H1 (cell line): ENCODE measurements around the gene PARK7. TPM values are rescaled to one million over a fixed set of nuclear protein-coding genes. Genes with fewer than 3 reads are reported as not detected.

Experiments
- CTCF ChIA-PET: fragments of 300-600 bp; sonication (Branson Sonifier 250); formaldehyde crosslinking; loops from one replicate; lab custom pipeline; 2021; ENCODE audit not compliant: partially characterized antibody; lab: Charles Lee
- POLR2A ChIA-PET: fragments of 300-600 bp; sonication (Branson Sonifier 250); formaldehyde crosslinking; loops from one replicate; lab custom pipeline; 2021; ENCODE audit warnings: inconsistent platforms; ENCODE audit not compliant: partially characterized antibody; lab: Charles Lee
- DNase-seq, 2 experiments: peaks; one replicate each; pipeline versions ENCODE4 v3.0.0 to v3.0.0-alpha.2; 2010 to 2022; ENCODE audit warnings: low spot score in 2 of 2, low read depth in 1 of 2, mixed read lengths in 1 of 2
- FAIRE-seq: peaks from 2 replicates; lab custom pipeline; 2011; peaks lifted over from hg19 to GRCh38; lab: Jason Lieb, UNC
- H2AFZ ChIP-seq: 2 replicates; pipeline ENCODE4 v1.8.1; 2012; ENCODE audit warnings: low read length, inconsistent platforms
- H2AK5ac ChIP-seq: 2 replicates; pipeline ENCODE4 v1.6.1; 2013; ENCODE audit warnings: low read depth, low read length
- H2BK120ac ChIP-seq: replicated peaks from 2 replicates; pipeline ENCODE3; 2013; ENCODE audit warnings: low read depth, low read length, inconsistent platforms
- H2BK12ac ChIP-seq: 2 replicates; pipeline ENCODE4 v1.6.1; 2013; ENCODE audit warnings: low read depth, low read length
- H2BK15ac ChIP-seq: 2 replicates; pipeline ENCODE4 v1.6.1; 2013; ENCODE audit warnings: low read length
- H2BK20ac ChIP-seq: 2 replicates; pipeline ENCODE4 v1.6.1; 2013; ENCODE audit warnings: low read length
- H2BK5ac ChIP-seq: 2 replicates; pipeline ENCODE4 v1.6.1; 2013; ENCODE audit warnings: low read depth, low read length
- H3K14ac ChIP-seq: 2 replicates; pipeline ENCODE4 v1.6.1; 2013; ENCODE audit warnings: inconsistent platforms; ENCODE audit not compliant: insufficient read length
- H3K18ac ChIP-seq: 2 replicates; pipeline ENCODE4 v1.6.1; 2013; ENCODE audit warnings: low read length; ENCODE audit errors: extremely low read depth
- H3K23ac ChIP-seq: 2 replicates; pipeline ENCODE4 v1.6.1; 2013; ENCODE audit warnings: inconsistent platforms; ENCODE audit not compliant: insufficient read length
- H3K23me2 ChIP-seq: 2 replicates; pipeline ENCODE4 v1.6.1; 2013; ENCODE audit warnings: low read depth, low read length
- H3K27ac ChIP-seq: 2 replicates; pipeline ENCODE4 v1.6.1; 2011; ENCODE audit warnings: low read depth, low read length, inconsistent platforms
- H3K27me3 ChIP-seq, 4 experiments: replicated peaks in 1 of 4; 1 replicate in 1 of 4; 2 replicates in 3 of 4; pipeline versions ENCODE4 v1.6.1 to v1.8.1; 2011 to 2013; ENCODE audit warnings: low read length in 3 of 4, mild to moderate bottlenecking in 3 of 4, inconsistent platforms in 2 of 4, mixed read lengths in 2 of 4, moderate library complexity in 1 of 4; ENCODE audit not compliant: control insufficient read depth in 3 of 4, insufficient read depth in 3 of 4; ENCODE audit errors: extremely low read depth in 1 of 4
- H3K36me3 ChIP-seq, 4 experiments: 2 replicates each; pipeline versions ENCODE4 v1.6.1 to v1.8.1; 2011 to 2013; ENCODE audit warnings: mild to moderate bottlenecking in 4 of 4, low read length in 3 of 4, moderate library complexity in 2 of 4, control low read depth in 1 of 4, inconsistent platforms in 1 of 4; ENCODE audit not compliant: insufficient read depth in 4 of 4, control insufficient read depth in 2 of 4
- H3K4ac ChIP-seq: replicated peaks from 2 replicates; pipeline ENCODE3; 2013; ENCODE audit warnings: low read length, low read depth, mixed read lengths, inconsistent platforms; ENCODE audit not compliant: insufficient read length
- H3K4me1 ChIP-seq, 4 experiments: replicated peaks in 1 of 4; 1 replicate in 1 of 4; 2 replicates in 3 of 4; pipeline versions ENCODE4 v1.6.1 to v1.8.1; 2011 to 2013; ENCODE audit warnings: low read length in 3 of 4, inconsistent platforms in 2 of 4, mixed read lengths in 1 of 4; ENCODE audit not compliant: insufficient read depth in 4 of 4, control insufficient read depth in 3 of 4
- H3K4me2 ChIP-seq, 2 experiments: 2 replicates each; pipeline versions ENCODE4 v1.6.1 to v1.8.1; 2011 to 2013; ENCODE audit warnings: low read depth in 2 of 2, low read length in 2 of 2, control low read depth in 1 of 2, inconsistent platforms in 1 of 2, mild to moderate bottlenecking in 1 of 2; ENCODE audit not compliant: insufficient read depth in 1 of 2
- H3K4me3 ChIP-seq, 4 experiments: fragments of 200-600, 300-600 bp in 1 of 4; sonication (generic), shearing (Covaris generic), sonication (Bioruptor Twin) in 1 of 4; 2 replicates each; pipeline versions ENCODE4 v1.5.1 to v1.8.1; 2011 to 2016; ENCODE audit warnings: low read length in 4 of 4, low read depth in 3 of 4, control low read depth in 2 of 4, inconsistent platforms in 2 of 4, mild to moderate bottlenecking in 2 of 4, mixed read lengths in 1 of 4, moderate library complexity in 1 of 4; ENCODE audit not compliant: insufficient read depth in 2 of 4; ENCODE audit errors: extremely low read depth in 1 of 4
- H3K56ac ChIP-seq: replicated peaks from 2 replicates; pipeline ENCODE3; 2013; ENCODE audit warnings: low read depth, mild to moderate bottlenecking, mixed read lengths, low read length, inconsistent platforms; ENCODE audit not compliant: insufficient read length
- H3K79me1 ChIP-seq: 2 replicates; pipeline ENCODE4 v1.6.1; 2013; ENCODE audit warnings: low read depth, low read length, control low read depth
- H3K79me2 ChIP-seq, 2 experiments: 2 replicates each; pipeline versions ENCODE4 v1.6.1 to v1.8.1; 2012 to 2013; ENCODE audit warnings: low read length in 2 of 2, mild to moderate bottlenecking in 2 of 2, inconsistent platforms in 1 of 2; ENCODE audit not compliant: insufficient read depth in 2 of 2, control insufficient read depth in 1 of 2
- H3K9ac ChIP-seq, 4 experiments: replicated peaks in 1 of 4; 1 replicate in 1 of 4; 2 replicates in 3 of 4; pipeline versions ENCODE4 v1.6.1 to v1.8.1; 2011 to 2013; ENCODE audit warnings: low read depth in 3 of 4, low read length in 3 of 4, control low read depth in 2 of 4, mild to moderate bottlenecking in 2 of 4, moderate library complexity in 2 of 4, inconsistent platforms in 1 of 4; ENCODE audit errors: extremely low read depth in 1 of 4
- H3K9me3 ChIP-seq, 2 experiments: 2 replicates each; pipeline versions ENCODE4 v1.6.1 to v1.8.1; 2012 to 2013; ENCODE audit warnings: mild to moderate bottlenecking in 2 of 2, moderate library complexity in 2 of 2, control low read depth in 1 of 2, inconsistent platforms in 1 of 2, low read depth in 1 of 2, low read length in 1 of 2, mixed read lengths in 1 of 2; ENCODE audit not compliant: insufficient read depth in 2 of 2
- H4K20me1 ChIP-seq, 2 experiments: replicated peaks in 1 of 2; 2 replicates each; pipeline versions ENCODE3 to v1.8.1; 2011 to 2013; ENCODE audit warnings: inconsistent platforms in 2 of 2, low read length in 2 of 2, mild to moderate bottlenecking in 1 of 2; ENCODE audit not compliant: insufficient read depth in 2 of 2, control insufficient read depth in 1 of 2
- H4K5ac ChIP-seq: 2 replicates; pipeline ENCODE4 v1.6.1; 2013; ENCODE audit warnings: low read length, low read depth, mixed read lengths, inconsistent platforms; ENCODE audit not compliant: insufficient read length
- H4K8ac ChIP-seq: 2 replicates; pipeline ENCODE4 v1.8.0; 2013; ENCODE audit warnings: mild to moderate bottlenecking, moderate library complexity, low read length, inconsistent platforms; ENCODE audit not compliant: insufficient read depth; ENCODE audit errors: extremely low read depth
- H4K91ac ChIP-seq: replicated peaks from 2 replicates; pipeline ENCODE3; 2013; ENCODE audit warnings: low read length, mixed read lengths, inconsistent platforms; ENCODE audit not compliant: insufficient read length
- ASH2L ChIP-seq: fragments of 200-600, 300-600 bp; sonication (generic); IDR thresholded peaks from one replicate; pipeline ENCODE4 v1.7.1; 2017; ENCODE audit warnings: low read length
- CTBP2 ChIP-seq: IDR thresholded peaks from 2 replicates; pipeline ENCODE4 v1.7.0; 2011; ENCODE audit warnings: borderline replicate concordance, mild to moderate bottlenecking, moderate library complexity, mixed read lengths, low read length; ENCODE audit not compliant: insufficient read depth, insufficient read length
- FOSL1 ChIP-seq: IDR thresholded peaks from 2 replicates; pipeline ENCODE4 v1.6.1; 2011; ENCODE audit warnings: mild to moderate bottlenecking, low read depth, low read length, moderate library complexity; ENCODE audit not compliant: insufficient read depth
- HDAC6 ChIP-seq: IDR thresholded peaks from one replicate; pipeline ENCODE4 v1.7.1; 2012; ENCODE audit warnings: low read depth, mild to moderate bottlenecking, inconsistent platforms, low read length, moderate library complexity
- JUND ChIP-seq: IDR thresholded peaks from 2 replicates; pipeline ENCODE4 v1.6.1; 2011; ENCODE audit warnings: mild to moderate bottlenecking, improper control_type of control experiment, low read length
- NANOG ChIP-seq: IDR thresholded peaks from 2 replicates; pipeline ENCODE4 v1.6.1; 2011; ENCODE audit warnings: low read length, low read depth, mild to moderate bottlenecking, inconsistent platforms; ENCODE audit not compliant: insufficient read depth, poor library complexity, severe bottlenecking
- RXRA ChIP-seq: IDR thresholded peaks from 2 replicates; pipeline ENCODE4 v1.6.1; 2011; ENCODE audit warnings: low read depth, mild to moderate bottlenecking, low read length, moderate library complexity; ENCODE audit not compliant: insufficient read depth
- SIN3A ChIP-seq, 2 experiments: IDR thresholded peaks in 1 of 2; conservative IDR thresholded peaks in 1 of 2; 2 replicates each; pipeline ENCODE4 v1.6.1; 2011 to 2012; ENCODE audit warnings: low read length in 2 of 2, improper control_type of control experiment in 1 of 2, low read depth in 1 of 2, mild to moderate bottlenecking in 1 of 2
- SIRT6 ChIP-seq: IDR thresholded peaks from one replicate; pipeline ENCODE4 v1.7.1; 2012; ENCODE audit warnings: low read length, inconsistent platforms
- TBP ChIP-seq: IDR thresholded peaks from 2 replicates; pipeline ENCODE4 v1.6.1; 2011; ENCODE audit warnings: low read depth, low read length, improper control_type of control experiment
- WGBS, 2 experiments: shearing (Covaris generic) in 1 of 2; methylation state at CpG; one replicate each; pipeline versions ENCODE4 v1.1.6 to v1.1.7; 2013 to 2015; ENCODE audit warnings: low lambda C conversion rate in 2 of 2, mixed read lengths in 2 of 2, inconsistent platforms in 1 of 2, low coverage in 1 of 2, missing lambda C conversion rate in 1 of 2; ENCODE audit not compliant: insufficient replicate concordance in 2 of 2, insufficient coverage in 1 of 2, insufficient read length in 1 of 2; ENCODE audit errors: extremely low coverage in 1 of 2, missing lambda C conversion rate in 1 of 2; 5-methylcytosine and 5-hydroxymethylcytosine counted together
- polyA plus RNA-seq, 7 experiments: library from polyadenylated mRNA; depleted of rRNA in 3 of 7; stranded (reverse) in 5 of 7; unstranded in 2 of 7; fragments of >200 nt in 5 of 7; fragments of 200-250 nt in 2 of 7; gene quantifications; 1 replicate in 5 of 7; 2 replicates in 1 of 7; 4 replicates in 1 of 7; pipeline versions ENCODE4 v1.2.1 to v1.2.3, GENCODE V29; 2011 to 2013; ENCODE audit warnings: missing spikeins in 2 of 7, mixed read lengths in 2 of 7
- total RNA-seq: library from RNA; stranded (reverse); fragmentation: NEBNext Ultra II Directional; extraction: Animal tissue kit (Norgen Biotek cat#: 25700); gene quantifications from 2 replicates; pipeline ENCODE4 v1.2.1, GENCODE V29; 2021

PARK7 gene
- total and polyA plus RNA-seq, 2 of the 8 experiments (the other 6 are each of a cell fraction or from before 2014, with no cell fraction given), result 206 to 383 TPM

GRCh38 chr1:7928247-7928646, 33.3 kb upstream of the PARK7 start:
- 92% methylated on average over 4 of the region's 4 CpGs; no CpG with 5 or more reads in 1 of the 2 experiments for WGBS, 2 experiments
- no peak overlapping the region for H2AK5ac ChIP-seq
- no peaks in the 10 kb centered on the region for H3K4me1 ChIP-seq
- H2BK120ac ChIP-seq, result no peak overlapping the region
- no peak overlapping the region for H2AFZ ChIP-seq
- H3K4me3 ChIP-seq, result no peak overlapping the region
- H2BK15ac ChIP-seq, result no peak overlapping the region
- ChIA-PET POLR2A (no interaction called here), CTCF (interaction anchor here (0.7 kb wide), 1 partner anchor 12 kb away, joined by 3 read pairs; no protein-coding TSS in a partner anchor)
- H3K27ac ChIP-seq, result no peak overlapping the region
- H4K91ac ChIP-seq, result no peak overlapping the region
- H3K36me3 ChIP-seq, result no peaks in the 10 kb centered on the region
- H3K9me3 ChIP-seq, result no peaks in the 10 kb centered on the region
- no peak for FAIRE-seq
- no peak overlapping the region for H3K4ac ChIP-seq
- no peaks in the 10 kb centered on the region for H3K79me1 ChIP-seq
- DNase-seq, result no peak
- H4K5ac ChIP-seq, result no peak overlapping the region
- H3K4me2 ChIP-seq, result no peak overlapping the region
- H3K23ac ChIP-seq, result no peak overlapping the region
- no peaks in the 10 kb centered on the region for H3K79me2 ChIP-seq
- no peak overlapping the region for H4K8ac ChIP-seq
- H2BK12ac ChIP-seq, result no peak overlapping the region
- H2BK5ac ChIP-seq, result no peak overlapping the region
- no peak overlapping the region for H3K14ac ChIP-seq
- no peak overlapping the region for H3K18ac ChIP-seq
- no peaks in the 10 kb centered on the region for H3K27me3 ChIP-seq
- H3K56ac ChIP-seq, result no peak overlapping the region
- no peak overlapping the region for H2BK20ac ChIP-seq
- no peaks in the 10 kb centered on the region for H4K20me1 ChIP-seq
- H3K23me2 ChIP-seq, result no peaks in the 10 kb centered on the region; the same call in 1 of the 2 replicates
- H3K9ac ChIP-seq, result no peak overlapping the region
- TF ChIP-seq CTBP2 (no peak), ASH2L (no peak), HDAC6 (no peak), SIRT6 (no peak), RXRA (no peak), SIN3A (conservative IDR thresholded peaks at IDR 0.05 in 1 of 2, IDR thresholded peaks at IDR 0.05 in 1 of 2; ENCODE audit: low read depth in 1 of 2, low read length in 2 of 2) (no peak), JUND (no peak), FOSL1 (no peak), NANOG (no peak), TBP (no peak)
